HCT116 (cell line): ENCODE data around the gene PON3. TPM values are rescaled to one million over a fixed set of nuclear protein-coding genes. Genes with fewer than 3 reads are reported as not detected.

Source experiments
- ATAC-seq: fragments of 200-7000 bp; cut with Tn5 transposase; 2 replicates; pipeline ENCODE4 v1.9.1; 2020; ENCODE audit warnings: mild to moderate bottlenecking, moderate library complexity
- BruUV-seq: library from RNA; stranded (reverse); fragments of 400-500 nt; replicated peaks from 2 replicates; lab custom pipeline; 2021; lab: Mats Ljungman, UMichigan
- CTCF ChIA-PET: fragments of 300-600 bp; sonication (Branson Sonifier 250); formaldehyde crosslinking; loops from one replicate; lab custom pipeline; 2021; ENCODE audit warnings: antibody characterized with exemption; lab: Charles Lee
- POLR2A ChIA-PET: fragments of 300-600, 350-600 bp; sonication (Branson Sonifier 250); formaldehyde crosslinking; loops from one replicate; lab custom pipeline; 2021; ENCODE audit warnings: antibody characterized with exemption; lab: Charles Lee
- RAD21 ChIA-PET, 2 experiments: fragments of 300-600 bp; sonication (Branson Sonifier 250); formaldehyde crosslinking; loops; one replicate each; lab custom pipeline; 2023; ENCODE audit warnings: low total read pairs in 2 of 2; ENCODE audit not compliant: uncharacterized antibody in 2 of 2, unreplicated experiment in 2 of 2, low non-redundant PET in 1 of 2; lab: Charles Lee
- DNase-seq: peaks from one replicate; pipeline ENCODE4 v3.0.0-alpha.2; 2010; ENCODE audit warnings: low read depth, low spot score
- H2AFZ ChIP-seq: fragments of 200-600 bp; shearing (Covaris generic), sonication (generic); 2 replicates; pipeline ENCODE4 v1.6.1; 2017; ENCODE audit warnings: low read depth, mixed run types, mixed read lengths, antibody characterized with exemption, low read length; ENCODE audit not compliant: poor library complexity, severe bottlenecking
- H3K27ac ChIP-seq: 2 replicates; pipeline ENCODE4 v1.5.1; 2012; ENCODE audit warnings: low read depth, low read length
- H3K27me3 ChIP-seq: fragments of 200-600 bp; sonication (generic); 2 replicates; pipeline ENCODE4 v1.6.1; 2016; ENCODE audit warnings: mixed run types, low read length, mixed read lengths; ENCODE audit not compliant: insufficient read depth
- H3K36me3 ChIP-seq, 2 experiments: fragments of 200-500 bp in 1 of 2; fragments of 200-600 bp in 1 of 2; sonication (Bioruptor generic) in 1 of 2; sonication (generic) in 1 of 2; 2 replicates each; pipeline versions ENCODE4 v1.5.1 to v1.6.1; 2014 to 2016; ENCODE audit warnings: low read length in 2 of 2, inconsistent platforms in 1 of 2, mixed read lengths in 1 of 2, mixed run types in 1 of 2; ENCODE audit not compliant: insufficient read depth in 2 of 2, control insufficient read depth in 1 of 2
- H3K4me1 ChIP-seq, 2 experiments: fragments of 200-600 bp in 1 of 2; sonication (generic) in 1 of 2; 2 replicates each; pipeline versions ENCODE4 v1.5.1 to v1.6.1; 2012 to 2017; ENCODE audit warnings: low read length in 2 of 2, inconsistent platforms in 1 of 2, mild to moderate bottlenecking in 1 of 2, mixed read lengths in 1 of 2, mixed run types in 1 of 2, moderate library complexity in 1 of 2; ENCODE audit not compliant: insufficient read depth in 2 of 2, control insufficient read depth in 1 of 2
- H3K4me2 ChIP-seq: fragments of 200-600 bp; sonication (generic); 2 replicates; pipeline ENCODE4 v1.6.1; 2017; ENCODE audit warnings: mixed run types, low read length, mixed read lengths
- H3K4me3 ChIP-seq, 2 experiments: fragments of 200-600 bp in 1 of 2; sonication (generic) in 1 of 2; replicated peaks in 1 of 2; 2 replicates each; pipeline ENCODE4 v1.5.1; 2011 to 2016; ENCODE audit warnings: low read length in 2 of 2, control low read depth in 1 of 2, low read depth in 1 of 2, mild to moderate bottlenecking in 1 of 2, mixed read lengths in 1 of 2, mixed run types in 1 of 2
- H3K79me2 ChIP-seq: fragments of 200-600 bp; sonication (generic); 2 replicates; pipeline ENCODE4 v1.6.1; 2017; ENCODE audit warnings: mild to moderate bottlenecking, mixed run types, low read length, moderate library complexity, mixed read lengths; ENCODE audit not compliant: insufficient read depth
- H3K9ac ChIP-seq: fragments of 200-600 bp; sonication (generic); 2 replicates; pipeline ENCODE4 v1.6.1; 2016; ENCODE audit warnings: low read length, mixed read lengths
- H3K9me2 ChIP-seq: fragments of 200-600 bp; sonication (generic), shearing (Covaris generic); 2 replicates; pipeline ENCODE4 v1.6.1; 2017; ENCODE audit warnings: mixed run types, mild to moderate bottlenecking, moderate library complexity; ENCODE audit not compliant: insufficient read depth
- H3K9me3 ChIP-seq, 2 experiments: fragments of 200-500 bp in 1 of 2; fragments of 200-600 bp in 1 of 2; sonication (Bioruptor generic) in 1 of 2; sonication (generic) in 1 of 2; 2 replicates each; pipeline ENCODE4 v1.6.1; 2014 to 2017; ENCODE audit warnings: low read length in 2 of 2, mixed read lengths in 2 of 2, inconsistent platforms in 1 of 2, low read depth in 1 of 2, mild to moderate bottlenecking in 1 of 2, mixed run types in 1 of 2, moderate library complexity in 1 of 2; ENCODE audit not compliant: control insufficient read depth in 1 of 2, insufficient read depth in 1 of 2
- H4K20me1 ChIP-seq: fragments of 200-600 bp; sonication (generic), shearing (Covaris generic); 2 replicates; pipeline ENCODE4 v1.6.1; 2017; ENCODE audit warnings: mixed run types, mild to moderate bottlenecking, moderate library complexity; ENCODE audit not compliant: insufficient read depth
- ATF3 ChIP-seq: IDR thresholded peaks from 2 replicates; pipeline ENCODE4 v1.6.1; 2012
- CBX3 ChIP-seq: IDR thresholded peaks from 2 replicates; pipeline ENCODE4 v1.6.1; 2012; ENCODE audit warnings: low read depth
- CEBPB ChIP-seq: IDR thresholded peaks from 2 replicates; pipeline ENCODE4 v1.6.1; 2012; ENCODE audit warnings: low read depth
- EGR1 ChIP-seq: IDR thresholded peaks from 2 replicates; pipeline ENCODE4 v1.6.1; 2012; ENCODE audit warnings: low read depth
- ELF1 ChIP-seq: IDR thresholded peaks from 2 replicates; pipeline ENCODE4 v1.6.1; 2012; ENCODE audit warnings: low read depth, borderline replicate concordance
- EZH2 ChIP-seq: fragments of 200-600 bp; sonication (generic); IDR thresholded peaks from 2 replicates; pipeline ENCODE4 v1.6.1; 2017; ENCODE audit warnings: antibody characterized with exemption, mixed run types
- FOSL1 ChIP-seq: IDR thresholded peaks from 2 replicates; pipeline ENCODE4 v1.6.1; 2012; ENCODE audit warnings: low read depth
- JUND ChIP-seq: IDR thresholded peaks from 2 replicates; pipeline ENCODE4 v1.6.1; 2012
- POLR2A ChIP-seq: IDR thresholded peaks from 2 replicates; pipeline ENCODE4 v1.7.0; 2011; ENCODE audit warnings: borderline replicate concordance; ENCODE audit not compliant: insufficient read depth, insufficient read length; ENCODE audit errors: extremely low read depth
- POLR2AphosphoS5 ChIP-seq: IDR thresholded peaks from 2 replicates; pipeline ENCODE4 v1.6.1; 2011; ENCODE audit warnings: mild to moderate bottlenecking, low read depth, low read length, moderate library complexity
- RAD21 ChIP-seq: IDR thresholded peaks from 2 replicates; pipeline ENCODE4 v1.6.1; 2012; ENCODE audit warnings: low read depth, mild to moderate bottlenecking
- REST ChIP-seq: IDR thresholded peaks from 2 replicates; pipeline ENCODE4 v1.6.1; 2012; ENCODE audit warnings: low read depth
- SIN3A ChIP-seq: IDR thresholded peaks from 2 replicates; pipeline ENCODE4 v1.6.1; 2012; ENCODE audit warnings: low read depth
- SP1 ChIP-seq: IDR thresholded peaks from 2 replicates; pipeline ENCODE4 v1.6.1; 2012; ENCODE audit warnings: low read depth
- ZBTB33 ChIP-seq: IDR thresholded peaks from 2 replicates; pipeline ENCODE4 v1.6.1; 2011; ENCODE audit warnings: mild to moderate bottlenecking, low read length, moderate library complexity; ENCODE audit not compliant: insufficient replicate concordance; ENCODE audit errors: extremely low read depth
- ZFX ChIP-seq: fragments of 450-650 bp; IDR thresholded peaks from 2 replicates; pipeline ENCODE4 v1.6.1; 2017
- intact Hi-C: fragments of 100-400 bp; cut with micrococcal nuclease; formaldehyde crosslinking; loops from 2 replicates; pipeline ENCODE4 v1.10.0; 2022
- total RNA-seq: library from RNA; stranded (reverse); gene quantifications from one replicate; pipeline ENCODE4 v1.2.1, GENCODE V29; 2021; ENCODE audit not compliant: unreplicated experiment

Gene PON3
- total RNA-seq, 1 experiment from 2014 or later, result 2.6 TPM

- Histone ChIP-seq H3K9me2 (no peaks in the 10 kb centered on the region), H3K9ac (no peak overlapping the region), H3K4me1 (no peaks in the 10 kb centered on the region), H3K4me2 (no peak overlapping the region), H2AFZ (no peak overlapping the region), H3K9me3 (no peaks in the 10 kb centered on the region), H3K79me2 (no peaks in the 10 kb centered on the region), H4K20me1 (no peaks in the 10 kb centered on the region), H3K27me3 (no peaks in the 10 kb centered on the region), H3K27ac (no peak overlapping the region), H3K36me3 (peaks cover 0 to 13% of the 10 kb centered on the region in 2 experiments; a peak in 2 of 4 replicates), H3K4me3 (no peak overlapping the region)
- TF ChIP-seq ZBTB33 (no peak), REST (no peak), ZFX (no peak), SP1 (no peak), EGR1 (no peak), ATF3 (no peak), SIN3A (no peak), POLR2A (no peak), FOSL1 (no peak), CEBPB (no peak), CBX3 (no peak), ELF1 (no peak), EZH2 (no peak), JUND (no peak), POLR2AphosphoS5 (no peak), RAD21 (no peak)
- no TSS peak for BruUV-seq
- intact Hi-C loops, result no loop called here
- RAD21 ChIA-PET, result no interaction called here
- ATAC-seq, result no peak
- CTCF ChIA-PET, result no interaction called here
- DNase-seq, result no peak
- POLR2A ChIA-PET, result no interaction called here
Measured at GRCh38 chr7:95405208-95405607, 9.0 kb upstream of the PON3 start.
